Hypothalamus (tissue), 51 donors: ENCODE results near the gene SH3GLB1.
A peak's percentile ranks its signal among the peaks of the same experiment; 100 is the strongest.

Experiments used
- DNase-seq, 51 donors: peaks; one replicate each; lab custom pipeline; 2025; lab: John Stamatoyannopoulos, UW

The SH3GLB1 gene

DNA sequence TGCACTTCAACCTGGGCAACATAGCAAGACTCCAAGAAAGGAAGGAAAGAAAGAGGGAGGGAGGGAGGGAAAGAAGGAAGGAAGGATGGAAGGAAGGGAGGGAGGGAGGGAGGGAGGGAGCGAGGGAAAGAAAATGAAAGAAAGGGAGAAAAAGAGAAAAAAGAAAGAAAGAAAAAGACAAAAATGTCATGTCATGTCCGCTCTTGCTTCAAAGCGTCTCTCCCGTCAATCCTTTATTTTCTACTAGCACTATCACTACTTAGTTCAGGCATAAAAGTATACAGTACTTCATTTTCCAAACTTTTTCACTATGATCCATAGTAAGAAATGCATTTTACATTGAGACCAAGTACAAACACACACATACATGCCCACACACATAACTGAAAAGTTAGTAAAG, 64.7 kb downstream of the SH3GLB1 start:
- no peak for DNase-seq

DNA sequence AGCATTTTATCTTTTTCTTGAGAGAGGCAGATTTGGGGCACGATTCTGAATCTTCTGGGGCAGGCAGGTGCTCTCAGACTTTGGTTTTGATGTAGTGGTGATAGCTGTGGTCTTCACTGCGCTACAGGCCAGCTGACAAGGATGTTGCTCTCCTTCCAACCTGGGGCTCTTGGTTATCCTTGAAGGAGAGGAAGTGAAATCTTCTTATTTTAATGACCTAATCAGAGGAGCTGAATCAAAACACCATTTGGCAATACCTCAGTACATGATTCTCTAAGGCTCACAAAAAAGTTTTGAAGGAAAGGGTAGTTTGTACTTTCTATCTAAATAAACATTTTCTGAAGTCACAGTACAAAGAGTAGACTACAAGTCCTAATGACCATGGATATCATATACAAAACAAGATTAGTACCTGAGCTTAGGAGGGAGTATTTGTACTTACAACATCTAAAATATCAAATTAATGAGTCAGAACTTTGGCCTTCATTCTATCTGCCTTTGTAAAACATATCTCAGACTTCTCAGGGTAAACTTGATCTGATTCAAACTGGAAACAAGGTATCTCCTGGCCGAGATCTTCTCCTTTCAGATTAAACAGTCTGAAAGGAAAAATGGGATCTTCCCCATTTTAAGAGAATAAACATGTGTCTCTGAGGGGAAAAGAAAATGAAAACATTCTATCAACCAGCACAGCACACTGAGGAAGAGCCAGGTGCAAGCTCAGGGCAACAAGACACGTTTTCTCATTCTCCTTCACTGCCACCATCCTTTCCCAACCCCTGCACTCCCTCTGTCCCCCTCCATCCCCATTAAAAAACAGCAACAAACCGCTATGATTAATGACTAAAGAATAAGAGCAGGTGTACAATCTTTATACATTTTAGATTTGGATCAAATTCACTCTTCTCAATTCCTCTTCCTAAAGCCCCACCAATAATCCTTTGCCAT, 69.2 kb downstream of the SH3GLB1 start:
- DNase-seq = no peak

DNA sequence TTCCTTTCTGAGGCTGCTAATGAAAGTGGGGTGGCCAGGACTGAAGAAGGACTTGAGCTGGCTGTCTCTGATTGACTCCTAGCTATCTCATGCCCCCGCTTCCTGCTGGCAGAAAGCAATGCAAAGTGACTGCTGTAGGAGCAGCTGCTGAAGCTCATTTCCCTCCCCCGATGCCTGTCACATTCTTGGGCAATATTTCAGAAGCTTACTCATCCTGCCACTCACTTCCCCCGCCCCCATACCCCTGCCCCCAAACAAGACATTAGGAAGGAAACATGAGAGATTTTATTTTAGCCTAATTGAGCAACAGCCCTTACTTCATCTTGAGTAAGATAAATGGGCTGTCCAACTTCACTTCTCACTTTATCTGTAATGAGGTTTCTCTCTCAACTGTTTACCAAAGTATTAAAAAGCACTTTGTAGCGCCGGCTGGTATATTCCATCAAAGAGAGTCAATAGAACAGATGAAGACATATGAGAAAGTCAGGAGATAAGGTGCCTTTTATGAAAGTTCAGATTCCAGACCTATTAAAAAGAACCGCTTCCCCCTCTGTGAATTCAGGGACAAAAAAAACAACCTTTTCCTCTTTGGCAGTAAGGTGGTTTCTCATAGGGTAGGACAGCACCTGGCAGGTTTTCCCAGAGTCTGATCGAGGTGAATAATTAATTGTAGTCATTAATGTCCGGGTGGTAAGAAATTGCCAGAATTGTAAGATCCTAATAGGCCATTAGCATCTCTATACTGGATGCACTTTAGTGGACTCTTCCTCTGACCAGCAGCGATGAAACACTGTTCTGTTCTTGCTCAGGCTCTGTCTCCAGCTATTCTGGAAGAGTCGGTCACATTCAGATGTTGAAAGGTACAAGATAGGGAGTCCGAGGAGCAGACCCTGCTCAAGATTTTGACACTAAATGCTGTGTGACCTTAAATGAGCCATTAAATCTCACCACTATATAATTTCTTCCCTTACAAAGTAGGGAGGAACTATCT, 70.2 kb downstream of the SH3GLB1 start:
- DNase-seq = peak in 26 of 51 donors; percentile 6 to 69 (median 18)

DNA sequence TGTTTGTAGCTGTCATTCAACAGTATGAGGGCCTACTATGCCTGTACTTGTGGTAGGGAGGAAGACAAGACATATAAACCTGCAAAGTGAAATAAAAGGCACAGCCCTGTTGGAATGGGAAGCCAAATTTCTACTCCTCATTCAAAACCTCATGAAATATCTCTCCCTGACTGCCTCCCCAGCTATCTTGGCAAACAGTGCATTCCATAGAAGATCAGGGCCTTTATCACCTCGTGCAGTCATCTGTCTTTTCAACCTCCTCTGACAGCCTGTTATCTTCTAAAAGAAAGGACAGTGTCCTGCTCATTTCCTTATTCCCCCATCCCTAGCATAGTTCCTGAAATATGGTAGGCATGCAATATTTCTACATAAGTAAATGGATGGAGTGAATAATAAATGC, 71.0 kb downstream of the SH3GLB1 start:
- DNase-seq = no peak

DNA sequence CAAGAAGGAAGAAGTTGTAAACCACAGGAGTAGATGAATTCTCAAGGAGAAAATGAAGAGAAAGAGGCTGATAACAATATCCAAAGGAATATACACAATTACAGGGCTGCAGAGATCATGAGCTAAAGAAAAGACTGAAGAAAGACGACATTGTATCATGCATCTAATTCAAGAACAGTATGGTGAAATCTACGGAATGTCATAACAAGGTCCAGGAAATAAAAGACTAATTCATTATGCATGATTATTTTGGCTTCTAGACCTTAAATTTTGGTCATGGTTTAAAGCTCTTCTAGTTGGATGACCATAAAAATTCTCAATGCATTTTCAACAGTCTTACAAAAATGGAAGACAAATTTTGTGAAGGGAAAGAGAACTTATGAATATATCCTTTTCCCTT, 71.7 kb downstream of the SH3GLB1 start:
- DNase-seq = no peak

DNA sequence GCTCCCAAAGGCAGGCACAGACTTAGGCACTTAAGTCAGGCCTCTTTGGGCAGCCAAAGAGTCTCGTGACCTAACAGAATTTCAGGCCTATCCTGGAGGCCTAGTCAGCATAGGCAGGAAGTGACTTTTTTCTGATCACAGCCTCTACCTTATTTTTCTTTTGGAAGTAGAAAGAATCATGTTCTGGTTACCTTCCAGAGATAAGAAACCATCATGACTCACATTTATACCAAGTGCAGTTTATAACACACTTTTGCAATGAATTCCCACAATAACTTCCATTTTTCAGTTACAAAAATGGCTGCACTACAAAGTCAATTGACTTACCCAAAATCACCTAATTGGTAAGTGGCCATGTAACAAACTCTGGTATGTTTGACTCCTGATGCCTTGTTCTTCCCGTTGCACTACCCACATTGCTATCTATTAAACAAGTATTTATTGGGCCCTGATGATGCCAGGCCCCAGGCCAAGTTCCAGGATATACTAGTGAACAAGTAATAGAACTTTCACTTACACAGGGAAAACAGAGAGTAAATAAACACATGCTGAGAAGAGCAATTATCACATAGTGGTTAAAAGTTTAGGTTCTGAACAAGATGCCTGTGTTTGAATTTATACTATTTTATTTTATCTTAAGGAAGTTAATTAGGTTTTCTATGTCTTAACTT, 74.3 kb downstream of the SH3GLB1 start:
- no peak for DNase-seq

DNA sequence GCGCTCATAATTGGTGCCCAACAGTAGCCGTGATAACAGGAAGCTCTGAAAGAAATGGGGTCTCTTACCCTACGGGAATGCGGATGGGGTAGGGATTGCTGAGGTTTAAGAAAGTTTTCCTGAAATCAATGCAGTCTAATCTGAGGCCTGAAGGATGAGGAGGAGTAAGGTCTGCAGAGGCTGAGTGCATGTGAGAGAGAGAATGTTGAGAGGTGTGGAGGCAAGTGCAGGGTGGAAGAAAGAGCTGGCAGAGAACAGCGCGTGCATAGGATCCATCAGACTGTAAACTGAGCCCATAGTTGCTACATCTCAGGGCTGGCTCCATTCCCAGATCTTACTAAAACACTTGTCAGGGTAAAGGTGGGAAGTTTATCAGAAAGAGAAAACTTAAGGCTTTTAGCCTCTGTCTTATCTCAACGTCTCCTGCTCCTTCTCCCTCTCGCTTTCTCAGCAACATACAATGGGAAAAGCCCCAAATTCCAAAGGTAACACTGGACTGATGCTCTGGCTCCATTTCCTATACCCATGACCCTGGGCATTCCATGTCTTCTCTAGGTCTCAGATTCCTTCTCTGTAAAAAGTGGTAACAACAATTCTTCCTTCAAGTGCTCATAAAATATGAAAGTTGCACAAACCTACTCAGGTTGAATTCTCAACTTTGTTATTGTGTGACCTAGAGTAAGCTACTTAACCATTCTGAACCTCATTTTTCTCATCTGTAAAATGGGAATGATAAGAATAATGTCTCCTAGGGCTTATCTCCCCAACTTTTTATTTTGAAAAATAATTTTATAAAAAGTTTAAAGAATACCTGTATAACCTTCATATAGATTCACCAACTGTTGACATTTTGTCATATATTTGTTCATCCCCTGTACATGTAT, 75.2 kb downstream of the SH3GLB1 start:
- DNase-seq = no peak

DNA sequence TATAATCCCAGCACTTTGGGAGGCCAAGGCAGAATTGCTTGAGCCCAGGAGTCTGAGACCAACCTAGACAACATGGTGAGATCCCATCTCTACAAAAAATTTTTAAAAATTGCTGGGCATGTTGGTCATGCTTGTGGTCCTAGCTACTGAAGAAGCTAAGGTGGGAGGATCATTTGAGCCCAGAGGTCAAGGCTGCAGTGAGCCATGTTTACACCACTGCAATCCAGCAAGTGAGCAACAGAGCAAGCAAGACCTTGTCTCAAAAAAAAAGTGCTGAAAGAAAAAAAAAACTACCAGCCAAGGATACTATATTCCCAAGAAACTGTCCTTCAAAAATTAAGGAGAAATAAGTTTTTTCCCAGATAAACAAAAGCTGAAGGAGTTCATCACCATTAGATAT, 78.1 kb downstream of the SH3GLB1 start:
- no peak for DNase-seq

DNA sequence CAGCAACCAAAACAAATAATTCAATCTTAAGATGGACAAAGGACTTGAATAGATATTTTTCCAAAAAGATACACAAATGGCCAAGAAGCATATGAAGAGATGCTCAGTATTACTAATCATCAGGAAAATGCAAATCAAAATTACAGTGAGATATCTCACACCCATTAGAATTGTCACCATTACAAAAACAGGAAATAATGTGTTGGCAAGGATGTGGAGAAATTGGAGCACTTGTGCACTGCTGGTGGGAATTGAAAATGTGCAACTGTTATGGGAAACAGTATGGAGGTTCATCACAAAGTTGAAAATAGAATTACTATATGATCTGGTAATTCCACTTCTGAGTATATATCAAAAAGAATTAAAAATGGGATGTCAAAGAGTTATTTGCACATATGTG, 83.2 kb downstream of the SH3GLB1 start:
- DNase-seq = no peak

DNA sequence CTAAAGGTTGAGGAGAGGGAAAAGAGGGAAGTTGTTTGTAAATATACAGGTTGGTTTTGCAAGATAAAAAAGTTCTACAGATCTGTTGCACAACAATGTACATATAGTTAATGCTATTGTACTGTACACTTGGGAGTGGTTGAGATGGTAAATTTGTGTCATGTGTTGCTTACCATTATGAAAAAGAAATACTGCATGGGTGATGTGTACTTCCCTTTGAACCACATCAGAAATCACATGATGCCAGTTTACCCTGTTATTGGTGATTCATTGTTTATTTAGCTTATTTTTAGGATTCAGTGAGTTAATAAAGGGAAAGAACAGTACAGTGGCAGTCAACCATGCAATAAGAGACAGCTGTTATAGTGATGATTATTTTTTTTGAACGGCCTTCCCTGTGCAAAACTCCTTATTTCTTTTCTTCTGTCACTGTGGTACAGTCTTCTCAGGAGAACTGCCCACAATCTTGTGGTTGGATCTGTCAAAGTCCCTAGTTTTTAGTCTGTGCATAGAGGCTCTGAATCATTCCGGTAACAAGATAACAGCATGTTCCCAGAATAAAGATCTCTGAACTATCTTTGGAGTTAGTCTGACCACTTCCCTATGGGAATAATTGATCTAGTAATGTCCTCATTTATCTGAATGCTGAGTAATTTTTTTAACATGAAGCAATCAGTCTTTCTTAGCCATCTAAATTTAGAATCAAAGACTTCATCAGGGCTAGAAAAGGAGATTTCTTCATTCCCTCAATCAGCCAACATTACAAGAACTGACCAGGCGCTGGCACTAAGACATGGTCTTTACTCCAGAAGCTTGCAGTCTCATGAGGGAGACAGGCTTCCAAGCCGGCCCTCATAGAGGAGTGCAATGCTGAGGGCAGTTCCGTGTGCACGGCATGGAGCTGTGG, 84.2 kb downstream of the SH3GLB1 start:
- DNase-seq = peak in 2 of 51 donors; percentile 1 to 17

DNA sequence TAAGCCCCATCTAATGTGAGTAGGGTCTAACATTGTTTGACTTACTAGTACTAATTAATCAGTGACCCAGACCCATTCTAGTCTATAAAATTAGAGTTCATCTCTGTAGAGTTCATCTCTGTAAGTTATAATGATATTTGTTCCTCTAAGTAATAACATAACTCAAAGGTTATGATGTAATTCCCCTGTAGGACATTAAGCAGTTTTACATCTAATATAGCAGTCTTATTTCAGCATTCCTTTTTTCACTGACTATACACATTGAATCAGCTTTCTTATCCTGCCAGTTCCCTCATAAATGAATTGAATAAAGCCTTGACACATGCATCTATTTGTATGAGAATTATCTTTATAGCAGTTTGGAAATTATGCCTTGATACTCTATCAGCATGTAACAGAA, 90.9 kb downstream of the SH3GLB1 start:
- no peak for DNase-seq
